Endothelial cell of umbilical vein (primary cell): ENCODE data around the gene NEU4. TPM values are rescaled to one million over a fixed set of nuclear protein-coding genes. Genes with fewer than 3 reads are reported as not detected.

ENCODE experiments used
- BruUV-seq: library from RNA; stranded (reverse); fragments of 400-500 nt; replicated peaks from 2 replicates; lab custom pipeline; 2021; lab: Mats Ljungman, UMichigan
- CTCF ChIA-PET: fragments of 300-600, 350-600 bp; sonication (Branson Sonifier 250); formaldehyde crosslinking; loops from one replicate; lab custom pipeline; 2021; ENCODE audit warnings: antibody characterized with exemption, inconsistent platforms; lab: Charles Lee
- POLR2A ChIA-PET: fragments of 300-600, 350-600 bp; sonication (Branson Sonifier 250); formaldehyde crosslinking; loops from one replicate; lab custom pipeline; 2021; ENCODE audit warnings: antibody characterized with exemption, inconsistent platforms; lab: Charles Lee
- DNase-seq: peaks from one replicate; pipeline ENCODE4 v3.0.0-alpha.2; 2011; ENCODE audit warnings: low read depth, low spot score
- FAIRE-seq: peaks from 2 replicates; lab custom pipeline; 2011; peaks lifted over from hg19 to GRCh38; lab: Jason Lieb, UNC
- H2AFZ ChIP-seq: 2 replicates; pipeline ENCODE4 v1.6.0; 2012; ENCODE audit warnings: low read depth, low read length, control low read depth, inconsistent platforms
- H3K27ac ChIP-seq: 2 replicates; pipeline ENCODE4 v1.5.1; 2011; ENCODE audit warnings: low read depth, mild to moderate bottlenecking, control low read depth, low read length, moderate library complexity; ENCODE audit not compliant: insufficient read depth
- H3K27me3 ChIP-seq, 2 experiments: 2 replicates each; pipeline versions ENCODE4 v1.6.0 to v1.6.1; 2011; ENCODE audit warnings: low read length in 2 of 2, mixed read lengths in 1 of 2; ENCODE audit not compliant: control insufficient read depth in 2 of 2, insufficient read depth in 2 of 2
- H3K36me3 ChIP-seq, 2 experiments: 2 replicates in 1 of 2; 3 replicates in 1 of 2; pipeline ENCODE4 v1.5.1; 2011; ENCODE audit warnings: low read length in 2 of 2, mild to moderate bottlenecking in 1 of 2, moderate library complexity in 1 of 2; ENCODE audit not compliant: control insufficient read depth in 2 of 2, insufficient read depth in 2 of 2; ENCODE audit errors: extremely low read depth in 1 of 2
- H3K4me1 ChIP-seq: 3 replicates; pipeline ENCODE4 v1.5.1; 2011; ENCODE audit warnings: mild to moderate bottlenecking, low read length; ENCODE audit not compliant: control insufficient read depth, insufficient read depth; ENCODE audit errors: extremely low read depth
- H3K4me2 ChIP-seq: 2 replicates; pipeline ENCODE4 v1.6.1; 2011; ENCODE audit warnings: low read length, control low read depth, mixed read lengths; ENCODE audit not compliant: insufficient read depth
- H3K4me3 ChIP-seq, 3 experiments: fragments of 200-600 bp in 1 of 3; sonication (generic), shearing (Covaris generic) in 1 of 3; replicated peaks in 1 of 3; 2 replicates each; pipeline ENCODE4 v1.5.1; 2011 to 2016; ENCODE audit warnings: control low read depth in 3 of 3, low read length in 3 of 3, mild to moderate bottlenecking in 2 of 3, inconsistent platforms in 1 of 3, low read depth in 1 of 3, moderate library complexity in 1 of 3; ENCODE audit not compliant: insufficient read depth in 1 of 3
- H3K79me2 ChIP-seq: 2 replicates; pipeline ENCODE4 v1.6.0; 2012; ENCODE audit warnings: low read length, inconsistent platforms; ENCODE audit not compliant: control insufficient read depth, insufficient read depth
- H3K9ac ChIP-seq: replicated peaks from 2 replicates; pipeline ENCODE3; 2011; ENCODE audit warnings: low read length, control low read depth; ENCODE audit not compliant: insufficient read depth; ENCODE audit errors: extremely low read depth
- H3K9me1 ChIP-seq: replicated peaks from 3 replicates; pipeline ENCODE4 v1.6.0; 2011; ENCODE audit warnings: mild to moderate bottlenecking, low read length; ENCODE audit not compliant: control insufficient read depth, insufficient read depth; ENCODE audit errors: extremely low read depth
- H3K9me3 ChIP-seq: replicated peaks from 2 replicates; pipeline ENCODE4 v1.5.1; 2012; ENCODE audit warnings: low read length, inconsistent platforms; ENCODE audit not compliant: control insufficient read depth, insufficient read depth
- H4K20me1 ChIP-seq: replicated peaks from 2 replicates; pipeline ENCODE3; 2011; ENCODE audit warnings: mild to moderate bottlenecking, low read length; ENCODE audit not compliant: control insufficient read depth, insufficient read depth; ENCODE audit errors: extremely low read depth
- CTCF ChIP-seq, 2 donors: IDR thresholded peaks; 1 replicate in 1 of 2; 2 replicates in 1 of 2; pipeline ENCODE4 v1.5.1; 2011; ENCODE audit warnings: low read length in 2 of 2, mild to moderate bottlenecking in 2 of 2, moderate library complexity in 2 of 2, control low read depth in 1 of 2, inconsistent platforms in 1 of 2, low read depth in 1 of 2; ENCODE audit not compliant: insufficient read depth in 1 of 2; ENCODE audit errors: extremely low read depth in 1 of 2
- EZH2 ChIP-seq: IDR thresholded peaks from 2 replicates; pipeline ENCODE4 v1.6.1; 2012; ENCODE audit warnings: borderline replicate concordance, low read depth, mild to moderate bottlenecking, moderate library complexity, low read length, inconsistent platforms; ENCODE audit not compliant: severe bottlenecking
- FOS ChIP-seq: IDR thresholded peaks from 2 replicates; pipeline ENCODE4 v1.6.1; 2011; ENCODE audit warnings: mild to moderate bottlenecking, low read length, moderate library complexity, borderline replicate concordance; ENCODE audit not compliant: insufficient read depth
- GATA2 ChIP-seq: IDR thresholded peaks from 2 replicates; pipeline ENCODE4 v1.7.0; 2011; ENCODE audit warnings: low read depth, mild to moderate bottlenecking, moderate library complexity, mixed read lengths, low read length; ENCODE audit not compliant: insufficient read length, insufficient read depth
- JUN ChIP-seq: IDR thresholded peaks from 2 replicates; pipeline ENCODE4 v1.6.1; 2011; ENCODE audit warnings: borderline replicate concordance, low read depth; ENCODE audit not compliant: insufficient read length, insufficient read depth
- MYC ChIP-seq: IDR thresholded peaks from one replicate; pipeline ENCODE4 v1.6.1; 2011; ENCODE audit warnings: mild to moderate bottlenecking, low read depth, low read length
- POLR2A ChIP-seq: IDR thresholded peaks from 2 replicates; pipeline ENCODE4 v1.6.1; 2012; ENCODE audit warnings: low read depth, mild to moderate bottlenecking, control low read depth, low read length
- POLR2AphosphoS5 ChIP-seq: IDR thresholded peaks from 2 replicates; pipeline ENCODE4 v1.6.1; 2012; ENCODE audit warnings: low read depth, mild to moderate bottlenecking, control low read depth, low read length, moderate library complexity; ENCODE audit not compliant: insufficient read depth
- dilution Hi-C: fragments of 300-500 bp; cut with MboI; formaldehyde crosslinking; loops from one replicate; pipeline ENCODE4 v1.15.0; 2019; ENCODE audit warnings: low sequenced_read_pairs; ENCODE audit not compliant: extremely low pct_ligation_motif_present
- intact Hi-C: fragments of 100-400 bp; cut with micrococcal nuclease; formaldehyde crosslinking; loops from one replicate; pipeline ENCODE4 v1.10.0; 2022
- polyA plus RNA-seq, 4 experiments: library from polyadenylated mRNA; depleted of rRNA in 3 of 4; stranded (reverse) in 3 of 4; unstranded in 1 of 4; fragments of >200 nt; gene quantifications; 2 replicates each; pipeline versions ENCODE4 v1.2.1 to v1.2.3, GENCODE V29; 2011 to 2012; ENCODE audit warnings: missing spikeins in 1 of 4
- total RNA-seq: library from RNA; stranded (reverse); gene quantifications from 2 replicates; pipeline ENCODE4 v1.2.3, GENCODE V29; 2021
- TF ChIP-seq, protein P1 (sequence below): IDR thresholded peaks from 2 replicates; pipeline ENCODE4 v1.6.1; 2011; ENCODE audit not compliant: insufficient read depth, insufficient read length

Gene NEU4
- total and polyA plus RNA-seq, 2 donors (not counting 3 experiments of a cell fraction or from before 2014, with no cell fraction given): not detected

DNA sequence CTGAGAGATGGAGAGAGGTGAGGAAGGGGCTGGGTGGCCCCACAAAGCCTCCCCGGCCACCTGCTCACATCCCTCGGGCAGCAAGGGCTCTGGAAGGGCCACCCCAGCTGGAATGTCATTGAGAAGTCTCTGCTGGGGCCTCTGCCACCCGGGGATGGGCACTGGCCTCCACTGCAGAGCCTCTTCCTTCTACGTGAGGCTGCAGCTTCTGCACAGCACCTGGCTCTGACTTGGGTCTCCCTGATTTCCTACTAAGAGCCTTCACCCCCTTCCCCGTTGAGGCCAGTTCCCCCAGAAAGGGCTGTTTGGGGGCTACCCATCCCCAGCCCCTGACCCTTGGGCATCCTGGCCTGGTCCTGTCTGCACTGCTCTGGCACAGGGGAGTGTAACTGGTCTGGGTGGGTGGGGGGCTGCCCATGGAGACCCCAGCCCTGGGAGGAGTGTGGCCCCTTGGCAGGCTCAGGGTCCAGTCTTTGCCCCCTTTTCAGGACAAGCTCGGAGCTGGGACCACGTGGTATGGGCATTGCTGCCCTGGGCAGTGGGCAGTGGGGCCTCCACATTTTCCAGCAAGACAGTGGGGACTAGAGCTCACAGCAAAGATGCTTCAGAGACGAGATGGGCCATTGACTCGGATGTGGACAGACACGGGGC lies 44.1 kb downstream of the NEU4 start:
- Histone ChIP-seq H3K9me3 (no peaks in the 10 kb centered on the region), H3K9ac (no peak overlapping the region), H3K4me3 (no peak overlapping the region), H3K27ac (no peak overlapping the region), H3K36me3 (no peaks in the 10 kb centered on the region), H3K4me1 (no peaks in the 10 kb centered on the region), H3K4me2 (no peak overlapping the region), H3K79me2 (no peaks in the 10 kb centered on the region), H4K20me1 (no peaks in the 10 kb centered on the region), H2AFZ (no peak overlapping the region), H3K9me1 (no peaks in the 10 kb centered on the region), H3K27me3 (no peaks in the 10 kb centered on the region)
- TF ChIP-seq MYC (no peak), POLR2AphosphoS5 (no peak), EZH2 (no peak), FOS (no peak), GATA2 (no peak), POLR2A (no peak), JUN (no peak), CTCF (IDR thresholded peaks at IDR 0.05; ENCODE audit: extremely low read depth in 1 of 2, insufficient read depth in 1 of 2, low read depth in 1 of 2, low read length in 2 of 2) (no peak)
- TF ChIP-seq, protein P1, sequence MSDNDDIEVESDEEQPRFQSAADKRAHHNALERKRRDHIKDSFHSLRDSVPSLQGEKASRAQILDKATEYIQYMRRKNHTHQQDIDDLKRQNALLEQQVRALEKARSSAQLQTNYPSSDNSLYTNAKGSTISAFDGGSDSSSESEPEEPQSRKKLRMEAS: no peak
- ChIA-PET POLR2A (no interaction called here), CTCF (no interaction called here)
- dilution Hi-C loops (no loop called here), intact Hi-C loops (no loop called here)
- BruUV-seq: no TSS peak
- no peak for FAIRE-seq
- no peak for DNase-seq
